ENCODE measurements around the gene CTDNEP1.

The CTDNEP1 gene

GRCh38 chr17:7214300-7215135, 37.0 kb downstream of the CTDNEP1 start:
- peak; percentile 95 for DNase-seq

GRCh38 chr17:7213895-7214299, 37.6 kb downstream of the CTDNEP1 start:
- DNase-seq: peak; percentile 96

GRCh38 chr17:7211491-7212273, 39.9 kb downstream of the CTDNEP1 start:
- DNase-seq: no peak

DNA sequence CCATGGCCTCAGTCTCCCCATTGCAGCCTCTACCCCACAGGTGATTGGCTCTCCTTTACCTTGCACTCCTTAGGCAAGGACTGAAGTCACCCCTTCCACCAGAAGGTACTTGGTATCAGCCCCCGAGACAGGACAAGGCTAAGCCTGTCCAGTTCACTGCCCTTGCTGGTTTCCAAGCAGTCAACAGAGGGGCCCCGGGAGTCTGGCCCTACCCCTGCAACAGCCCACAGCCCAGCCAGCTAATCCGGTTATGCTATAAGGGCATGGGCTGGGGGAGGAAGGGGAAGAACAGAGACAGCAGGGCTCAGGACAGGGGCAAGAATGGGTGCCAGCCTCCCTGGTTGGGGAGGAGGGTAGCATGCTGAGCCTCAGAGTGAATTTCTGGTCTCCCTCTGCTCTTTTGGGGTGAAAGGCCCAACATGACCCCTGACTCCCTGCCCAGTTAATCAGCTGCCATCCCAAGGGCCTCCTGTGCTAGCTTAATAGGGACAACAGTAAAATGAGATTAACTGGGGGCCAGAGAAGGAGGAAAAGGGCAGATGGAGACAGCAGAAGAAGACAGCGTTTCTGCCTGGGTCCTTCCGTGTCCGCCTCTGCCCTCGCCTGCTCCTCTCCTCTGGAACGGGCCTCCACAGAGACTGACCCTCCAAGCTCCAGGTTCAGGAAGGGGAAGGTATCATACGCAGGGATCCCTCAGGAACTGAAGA, 42.6 kb downstream of the CTDNEP1 start:
- DNase-seq: no peak

GRCh38 chr17:7208027-7208571, 43.4 kb downstream of the CTDNEP1 start:
- DNase-seq: no peak

DNA sequence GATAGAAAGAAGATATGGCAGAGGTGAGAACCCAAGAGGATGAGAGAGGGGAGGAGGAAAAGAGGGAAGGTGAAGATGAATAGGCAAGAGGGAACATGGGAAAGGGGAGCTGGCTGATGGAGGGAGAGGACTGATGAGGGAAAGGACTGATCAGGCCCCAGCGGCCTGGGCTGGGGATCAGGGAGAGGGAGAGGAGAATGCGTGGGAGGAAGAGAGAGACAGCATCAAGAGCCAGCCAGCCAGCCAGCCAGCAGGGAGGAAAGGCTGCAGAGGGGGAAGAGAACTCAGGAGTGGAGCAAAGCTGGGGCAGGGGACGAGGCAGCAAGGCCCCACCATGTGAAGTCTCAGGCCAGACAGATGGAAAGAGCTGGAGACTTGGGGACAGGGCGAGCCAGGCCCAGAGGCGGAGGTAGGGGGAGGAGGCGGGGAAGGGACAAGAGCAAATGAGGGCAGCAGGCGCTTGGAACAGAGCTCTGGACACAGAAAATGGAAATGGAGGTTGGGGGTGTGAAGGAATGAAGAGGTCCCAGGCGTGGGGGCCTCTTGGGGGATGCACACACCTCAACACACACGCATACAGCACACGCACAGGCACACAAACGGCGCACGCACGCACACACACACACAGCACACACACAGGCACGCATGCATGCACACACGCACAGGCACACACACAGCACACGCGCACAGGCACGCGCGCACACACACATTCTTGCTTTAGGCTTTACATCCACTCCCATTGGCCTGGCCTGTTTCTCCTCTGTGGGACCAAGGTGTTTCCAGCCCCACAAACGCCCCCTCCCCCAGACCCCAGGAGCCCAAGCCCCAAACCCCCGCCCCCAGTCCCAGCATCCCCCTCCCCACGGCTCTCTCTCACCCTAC, 44.2 kb downstream of the CTDNEP1 start:
- no peak for DNase-seq

- no peak for DNase-seq
These were observed 46.0 kb downstream of the CTDNEP1 start for GRCh38 chr17:7205561-7205960.

GRCh38 chr17:7204828-7205461, 46.6 kb downstream of the CTDNEP1 start:
- peak; percentile 99 for DNase-seq

GRCh38 chr17:7204336-7204735, 47.2 kb downstream of the CTDNEP1 start:
- DNase-seq: no peak

- DNase-seq: no peak
These were observed 48.1 kb downstream of the CTDNEP1 start for GRCh38 chr17:7203391-7203790.

DNA sequence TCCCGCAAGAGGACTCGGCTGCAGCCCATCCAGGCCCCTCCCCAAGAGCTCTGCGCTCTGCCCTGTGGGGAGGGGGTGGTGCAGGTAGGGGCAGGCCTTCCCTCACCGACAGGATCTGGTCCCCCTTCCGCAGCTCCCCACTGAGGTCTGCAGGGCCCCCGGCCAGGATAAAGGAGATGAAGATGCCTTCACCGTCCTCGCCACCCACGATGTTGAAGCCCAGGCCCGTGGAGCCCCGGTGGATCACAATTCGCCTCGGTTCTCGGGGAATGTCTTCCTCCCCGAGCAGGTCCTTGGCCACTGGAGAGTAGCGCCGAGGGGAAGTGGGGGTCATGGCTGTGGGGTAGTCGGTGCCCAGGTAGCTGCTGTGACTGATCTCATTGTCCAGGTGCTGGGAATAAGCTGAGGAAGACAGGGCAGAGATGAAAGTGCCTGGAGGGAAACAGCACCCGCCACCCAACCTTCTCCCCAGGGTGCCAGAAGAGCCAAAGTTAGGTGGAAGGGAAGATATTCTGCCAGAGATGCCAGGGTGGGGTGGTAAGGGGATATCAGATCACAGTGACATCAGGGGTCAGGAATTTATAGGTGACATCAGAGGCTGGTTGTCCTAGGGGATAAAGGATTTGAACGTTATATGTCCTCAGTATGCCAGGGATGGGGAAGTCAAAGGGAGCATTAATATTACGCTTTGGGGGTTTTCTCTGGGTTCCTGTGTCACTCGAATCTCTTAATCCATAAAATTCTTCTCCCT, 54.7 kb downstream of the CTDNEP1 start:
- DNase-seq: no peak

- no peak for DNase-seq
These were observed 55.6 kb downstream of the CTDNEP1 start for GRCh38 chr17:7195971-7196370.

Measured in NCI-H2227 treated with DMSO at 0.1 percent for 48 hours (cell line).